Transverse colon (tissue), 3 donors: ENCODE data around the gene RHBDD1.

Experiments
- EP300 ChIP-seq: sonication (generic); formaldehyde crosslinking; IDR thresholded peaks from one replicate; pipeline ENCODE4 v1.6.1; 2017; ENCODE audit warnings: antibody characterized with exemption, low read depth
- POLR2A ChIP-seq: fragments of 450-650 bp; IDR thresholded peaks from one replicate; pipeline ENCODE4 v1.6.1; 2016; ENCODE audit warnings: antibody characterized with exemption, mild to moderate bottlenecking, moderate library complexity
- TF ChIP-seq, protein P1 (sequence below), 5 experiments: fragments of 200-600 bp in 3 of 5; fragments of 450-650 bp in 2 of 5; sonication (generic) in 3 of 5; IDR thresholded peaks; 1 replicate in 2 of 5; 2 replicates in 3 of 5; pipeline ENCODE4 v1.5.1; 2016 to 2017; ENCODE audit warnings: antibody characterized with exemption in 5 of 5, inconsistent platforms in 3 of 5, mild to moderate bottlenecking in 2 of 5, moderate library complexity in 1 of 5

- TF ChIP-seq, protein P1, sequence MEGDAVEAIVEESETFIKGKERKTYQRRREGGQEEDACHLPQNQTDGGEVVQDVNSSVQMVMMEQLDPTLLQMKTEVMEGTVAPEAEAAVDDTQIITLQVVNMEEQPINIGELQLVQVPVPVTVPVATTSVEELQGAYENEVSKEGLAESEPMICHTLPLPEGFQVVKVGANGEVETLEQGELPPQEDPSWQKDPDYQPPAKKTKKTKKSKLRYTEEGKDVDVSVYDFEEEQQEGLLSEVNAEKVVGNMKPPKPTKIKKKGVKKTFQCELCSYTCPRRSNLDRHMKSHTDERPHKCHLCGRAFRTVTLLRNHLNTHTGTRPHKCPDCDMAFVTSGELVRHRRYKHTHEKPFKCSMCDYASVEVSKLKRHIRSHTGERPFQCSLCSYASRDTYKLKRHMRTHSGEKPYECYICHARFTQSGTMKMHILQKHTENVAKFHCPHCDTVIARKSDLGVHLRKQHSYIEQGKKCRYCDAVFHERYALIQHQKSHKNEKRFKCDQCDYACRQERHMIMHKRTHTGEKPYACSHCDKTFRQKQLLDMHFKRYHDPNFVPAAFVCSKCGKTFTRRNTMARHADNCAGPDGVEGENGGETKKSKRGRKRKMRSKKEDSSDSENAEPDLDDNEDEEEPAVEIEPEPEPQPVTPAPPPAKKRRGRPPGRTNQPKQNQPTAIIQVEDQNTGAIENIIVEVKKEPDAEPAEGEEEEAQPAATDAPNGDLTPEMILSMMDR (IDR thresholded peaks at IDR 0.05): no peak
- no peak for TF ChIP-seq POLR2A
- no peak for TF ChIP-seq EP300
Observed at GRCh38 chr2:226891780-226892590, 56.1 kb downstream of the RHBDD1 start.
